Islet precursor cell (in vitro differentiated cells): ENCODE data around the gene LYSMD4.

ENCODE experiments used
- DNase-seq: peaks from one replicate; pipeline ENCODE4 v3.0.0-alpha.2; 2018

LYSMD4 gene

DNA sequence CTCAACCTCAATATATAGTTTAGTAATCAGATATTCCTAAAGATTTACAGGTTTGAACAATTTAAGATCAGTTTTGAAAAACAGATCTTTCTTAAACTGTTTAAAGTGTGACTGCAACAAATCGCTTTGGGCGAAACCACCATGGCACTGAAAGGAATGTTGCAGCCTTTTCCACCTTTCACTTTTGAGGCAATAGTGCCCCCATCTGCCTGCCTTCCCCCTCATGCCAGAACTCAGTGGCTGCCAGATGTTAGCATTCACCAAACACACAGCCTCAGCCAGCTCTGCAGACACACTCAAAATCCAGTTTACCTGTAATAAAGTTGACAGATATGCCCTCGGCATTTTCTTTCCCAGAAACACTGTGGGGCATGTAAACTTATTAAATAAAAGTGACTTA lies 3.3 kb downstream of the LYSMD4 start:
- peak; percentile 68 for DNase-seq

DNA sequence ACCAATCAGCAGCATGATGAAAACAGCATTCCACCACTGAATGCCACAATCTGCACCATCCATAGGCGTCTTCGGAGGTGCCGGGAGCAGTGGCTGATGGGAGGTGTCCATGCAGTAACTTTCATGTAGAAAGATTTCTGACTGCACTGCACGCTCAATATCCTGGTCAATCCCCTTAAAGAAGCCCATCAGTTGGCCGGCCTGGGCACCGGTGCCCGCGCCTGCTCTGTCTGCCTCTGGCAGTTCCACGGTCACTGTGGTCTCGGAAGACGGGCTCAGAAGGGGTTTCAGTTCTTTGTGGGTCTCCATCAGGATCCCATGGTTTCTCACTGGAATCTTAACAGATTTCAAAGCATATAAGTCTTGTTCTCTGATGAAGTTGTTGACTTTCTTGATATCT lies 3.9 kb downstream of the LYSMD4 start:
- no peak for DNase-seq

DNA sequence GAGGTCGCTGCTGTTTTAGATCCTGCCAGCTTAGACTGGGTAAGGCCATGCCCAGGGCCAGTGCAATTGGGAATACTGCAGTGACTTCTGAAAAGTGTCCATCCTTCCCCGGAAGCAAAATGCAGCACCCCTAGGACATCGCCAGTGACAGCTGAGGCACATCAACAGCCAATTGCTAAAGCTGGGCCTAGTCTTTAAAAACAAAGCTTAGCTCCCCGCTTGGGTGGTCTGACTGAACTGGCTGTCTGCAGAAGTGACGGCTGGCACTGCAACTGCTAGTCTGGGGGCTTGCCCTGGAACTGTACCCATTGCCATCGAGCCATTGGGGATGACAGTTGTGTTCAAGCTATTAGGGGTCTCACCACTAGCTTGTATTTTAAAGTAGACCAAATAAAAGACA lies 4.3 kb downstream of the LYSMD4 start:
- no peak for DNase-seq

DNA sequence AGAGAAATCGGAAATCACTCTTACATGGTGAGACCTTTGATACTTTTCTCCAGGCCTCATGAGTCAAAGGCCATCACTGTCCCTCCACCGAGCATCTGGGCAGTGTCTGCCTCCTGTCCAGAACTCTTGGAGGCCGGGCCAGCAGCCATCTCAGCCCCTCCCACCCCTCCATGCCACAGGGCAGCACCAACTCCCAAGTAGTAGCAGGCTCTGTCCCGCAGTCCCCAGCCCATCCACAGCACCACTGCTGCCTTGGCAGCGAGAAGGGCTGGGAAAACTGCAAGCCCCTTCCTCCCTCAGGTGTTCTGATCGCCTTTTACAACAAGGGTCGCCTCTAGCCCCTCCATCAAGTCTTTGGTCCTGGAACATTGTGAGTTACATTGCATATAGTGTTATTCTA lies 5.5 kb downstream of the LYSMD4 start:
- DNase-seq, result no peak

DNA sequence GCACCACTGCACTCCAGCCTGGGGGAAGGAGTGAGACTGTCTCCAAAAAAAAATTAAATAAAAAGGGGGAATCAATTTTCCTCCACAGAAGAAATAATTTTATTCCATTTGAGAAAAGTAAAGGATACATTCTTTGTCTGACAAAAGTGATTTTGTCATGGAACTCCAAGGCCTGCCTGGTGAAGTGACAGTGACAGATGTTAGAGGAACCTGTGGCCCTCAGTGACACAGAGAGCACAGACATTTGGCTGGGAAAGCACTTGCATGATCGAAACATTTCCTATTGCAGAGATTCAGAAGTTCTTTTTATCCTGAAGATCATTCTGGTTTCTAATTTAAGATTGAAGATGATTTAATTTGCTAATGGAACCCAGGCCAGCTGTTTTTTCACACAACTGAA lies 5.9 kb downstream of the LYSMD4 start:
- DNase-seq, result no peak

DNA sequence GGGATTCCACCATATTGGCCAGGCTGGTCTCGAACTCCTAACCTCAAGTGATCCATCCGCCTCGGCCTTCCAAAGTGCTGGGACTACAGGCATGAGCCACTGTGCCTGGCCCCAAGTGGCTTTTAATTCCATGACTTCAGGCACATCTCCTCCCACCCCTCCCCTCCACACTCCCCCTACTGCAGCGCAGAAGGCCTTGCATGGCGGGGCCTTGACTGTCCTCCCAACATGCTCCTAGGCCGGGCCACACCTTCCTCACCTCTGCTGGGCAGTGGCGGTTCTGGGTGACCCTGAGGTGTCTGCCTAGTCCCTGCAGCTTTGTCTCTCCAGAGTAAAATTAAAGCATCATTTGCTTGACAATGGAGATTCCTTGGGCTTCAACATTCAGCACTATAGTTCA lies 6.9 kb downstream of the LYSMD4 start:
- no peak for DNase-seq

DNA sequence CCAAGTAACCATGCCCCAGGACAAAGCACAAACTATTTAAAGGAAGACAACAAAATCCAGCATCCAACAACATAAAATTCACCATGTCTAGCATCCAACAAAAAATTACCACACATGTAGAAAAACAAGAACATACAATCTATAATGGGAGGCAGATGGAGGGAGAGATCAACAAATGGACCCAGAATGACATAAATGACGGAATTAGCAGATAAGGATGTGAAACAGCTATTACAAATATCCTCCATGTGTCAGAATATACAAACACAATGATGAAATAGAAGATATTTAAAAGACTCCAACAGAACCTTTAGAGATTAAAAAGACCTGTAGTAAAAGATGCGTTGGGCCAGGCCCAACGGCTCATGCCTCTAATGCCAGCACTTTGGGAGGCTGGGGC lies 10.8 kb downstream of the LYSMD4 start:
- no peak for DNase-seq

DNA sequence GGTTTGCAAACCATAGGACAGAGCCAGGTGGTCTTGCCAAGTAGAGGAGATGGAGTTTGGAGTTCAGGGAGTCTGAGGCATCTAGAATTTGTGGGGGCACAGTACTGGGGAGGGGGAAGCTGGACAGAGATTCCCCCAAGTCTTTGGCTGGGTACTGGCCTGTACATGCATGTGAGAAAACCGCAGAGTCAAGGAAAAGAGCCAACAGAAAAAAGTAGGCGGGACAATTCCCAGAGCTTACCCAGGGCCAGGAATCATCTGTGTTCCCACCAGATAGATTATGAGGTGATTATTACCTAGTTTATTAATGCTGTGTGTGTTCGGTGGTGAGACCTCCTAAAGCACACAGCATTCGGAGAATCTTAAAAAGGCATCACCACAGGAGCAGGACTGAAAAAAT lies 11.3 kb downstream of the LYSMD4 start:
- peak; percentile 30 for DNase-seq

DNA sequence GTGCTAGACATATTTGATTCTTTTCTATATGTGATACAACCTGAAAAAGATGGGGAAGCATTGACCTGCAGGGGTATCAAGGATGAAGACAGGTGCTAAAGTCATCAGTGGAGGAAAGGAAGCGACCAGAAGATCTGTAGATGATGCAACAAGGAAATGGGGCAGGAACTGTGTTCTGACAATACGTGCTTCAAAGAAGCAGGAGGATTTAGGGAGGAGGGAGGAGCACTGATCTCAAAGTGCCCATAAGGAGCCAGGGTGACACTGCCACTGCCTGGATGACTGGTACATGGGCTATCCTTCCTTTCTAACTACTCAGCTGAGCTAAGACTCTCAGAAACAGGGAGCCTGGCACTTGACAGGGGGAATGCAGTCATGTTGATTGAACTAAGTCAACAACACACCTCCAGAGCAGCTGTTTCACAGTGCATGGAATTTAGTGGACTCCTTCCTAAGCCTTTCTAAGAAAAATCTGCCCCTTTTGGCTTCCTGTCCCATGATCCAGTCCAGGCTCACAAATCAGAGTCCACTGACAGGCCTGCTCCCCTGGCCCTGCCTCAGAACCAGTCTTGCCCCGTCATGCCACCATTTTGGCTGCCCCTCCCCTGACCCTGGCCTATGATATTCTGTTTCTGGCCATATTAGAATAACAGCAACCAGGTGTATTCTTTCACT lies 12.0 kb downstream of the LYSMD4 start:
- peak; percentile 40 for DNase-seq

DNA sequence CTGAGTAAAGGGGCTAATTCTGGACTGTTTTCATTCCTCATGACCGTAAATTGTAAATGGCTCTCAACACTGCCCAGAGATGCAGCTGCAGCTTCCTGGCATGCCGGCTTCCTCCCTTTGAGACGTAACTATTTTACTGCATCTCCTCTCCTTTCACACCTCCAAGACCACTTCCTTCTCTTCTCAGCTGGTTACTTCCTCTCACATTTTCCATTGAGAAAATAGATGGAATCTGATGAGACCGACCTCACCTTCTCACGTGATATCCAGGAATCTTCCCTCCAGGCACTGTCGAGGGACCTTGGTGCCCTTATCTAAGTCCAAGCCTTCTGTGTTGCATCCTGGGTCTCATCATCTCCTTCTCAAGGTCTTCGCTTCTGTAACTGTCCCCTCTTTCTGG lies 12.7 kb downstream of the LYSMD4 start:
- peak; percentile 23 for DNase-seq

DNA sequence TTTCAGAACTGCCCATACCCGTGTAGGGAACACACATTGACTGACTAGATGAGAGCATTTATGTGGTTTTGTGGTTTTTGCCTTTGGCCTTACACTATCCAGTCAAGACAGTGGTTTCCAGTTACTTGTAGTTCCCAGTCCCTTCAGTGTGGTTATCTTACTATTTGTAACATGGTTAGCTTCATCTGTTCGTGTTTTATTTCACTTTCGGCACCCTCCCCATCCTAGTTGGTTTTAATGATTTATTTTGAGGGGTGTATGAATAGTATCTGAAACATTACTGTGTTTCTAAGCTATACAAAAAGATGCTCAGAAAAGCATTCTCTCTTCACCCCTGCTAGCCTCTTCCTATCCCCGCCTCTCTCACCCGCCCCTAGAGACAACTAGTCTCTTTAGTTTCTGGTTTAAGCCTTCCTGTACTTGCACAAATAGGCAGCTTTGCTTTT lies 14.1 kb downstream of the LYSMD4 start:
- peak; percentile 40 for DNase-seq

DNA sequence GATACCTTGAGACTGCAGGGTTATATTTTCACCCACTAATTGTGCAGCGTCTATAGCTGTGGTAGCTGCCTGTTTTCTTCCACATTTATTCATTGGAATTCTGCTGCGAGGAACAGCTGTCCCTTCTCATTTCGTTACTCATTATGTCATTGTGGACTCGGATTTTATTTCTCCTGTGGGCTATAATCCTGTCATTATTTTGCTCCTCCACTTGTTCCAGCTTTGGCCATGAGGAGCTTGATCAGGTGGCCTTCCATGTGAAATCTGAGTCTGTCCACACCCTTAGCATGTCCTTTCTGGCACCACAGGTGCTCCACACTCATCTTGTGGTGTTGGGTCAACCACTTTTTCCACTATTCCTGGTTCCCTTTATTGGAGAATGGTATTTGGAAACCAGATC lies 14.8 kb downstream of the LYSMD4 start:
- DNase-seq, result no peak

DNA sequence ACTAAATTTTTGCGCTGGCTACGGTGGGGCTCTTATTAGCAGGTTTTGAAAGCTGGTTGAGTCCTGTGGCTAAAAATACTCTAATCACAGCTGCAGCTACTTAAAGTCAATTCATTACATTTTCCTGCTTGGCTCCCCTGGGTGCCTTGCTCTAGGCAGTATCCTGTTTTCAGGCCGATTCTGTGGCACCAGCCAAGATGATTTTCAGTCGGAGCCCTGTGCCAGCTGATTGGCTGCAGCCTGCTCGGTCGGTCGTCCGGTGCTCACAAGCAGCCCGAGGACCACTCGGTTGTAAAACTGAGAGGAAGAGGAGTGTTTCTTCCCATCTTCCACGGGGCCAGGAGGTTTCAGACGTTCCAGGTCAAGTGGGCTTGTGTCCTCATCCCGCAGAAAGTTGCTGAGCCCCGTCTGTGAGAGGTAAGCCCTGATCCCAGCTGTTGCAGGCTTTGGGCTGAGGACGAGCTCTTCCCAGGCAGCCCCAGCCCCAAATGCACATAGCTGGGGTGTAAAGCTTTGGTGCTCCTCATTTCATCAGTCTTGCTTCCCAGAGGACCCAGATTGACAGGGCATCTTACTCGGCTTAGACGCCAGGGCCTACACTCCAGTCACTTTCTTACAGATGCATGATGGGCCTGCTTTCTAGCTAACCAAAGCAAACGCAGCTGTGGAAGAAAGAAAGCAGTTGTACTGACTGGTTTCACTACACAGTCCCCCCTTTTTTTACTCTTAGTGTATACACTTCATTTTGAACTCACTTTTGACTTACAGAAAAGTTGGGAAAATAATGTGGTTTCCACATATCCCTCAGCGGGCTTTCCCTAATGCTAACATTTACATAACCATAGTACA lies 15.9 kb downstream of the LYSMD4 start:
- DNase-seq, result peak; percentile 40

DNA sequence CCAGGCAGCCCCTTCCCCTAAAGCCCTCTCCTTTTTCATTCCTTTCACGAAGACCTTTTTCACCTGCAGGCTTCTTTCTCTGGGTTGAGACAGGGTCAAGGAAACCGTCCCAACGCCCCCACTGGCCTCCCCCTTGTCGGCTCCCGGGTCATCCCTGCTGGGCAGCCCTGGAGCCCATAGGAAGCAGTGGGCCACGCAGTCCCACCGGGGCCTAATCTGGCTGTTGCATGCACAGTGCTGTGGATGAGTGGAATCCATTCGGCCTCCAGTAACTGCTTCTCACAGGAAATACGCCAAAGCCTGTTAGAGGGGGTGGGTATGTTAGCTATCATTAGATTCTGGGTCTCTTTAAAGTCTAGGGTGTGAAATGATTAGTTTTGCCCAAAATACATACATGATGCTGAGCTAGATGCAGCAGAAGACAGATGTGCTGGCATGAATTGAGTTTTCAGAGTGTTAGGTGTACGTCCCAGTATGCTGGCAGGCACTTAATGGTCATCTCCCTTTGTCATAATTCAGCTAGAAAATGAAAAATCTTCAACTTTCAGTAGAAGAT lies 16.6 kb downstream of the LYSMD4 start:
- DNase-seq, result peak; percentile 23

DNA sequence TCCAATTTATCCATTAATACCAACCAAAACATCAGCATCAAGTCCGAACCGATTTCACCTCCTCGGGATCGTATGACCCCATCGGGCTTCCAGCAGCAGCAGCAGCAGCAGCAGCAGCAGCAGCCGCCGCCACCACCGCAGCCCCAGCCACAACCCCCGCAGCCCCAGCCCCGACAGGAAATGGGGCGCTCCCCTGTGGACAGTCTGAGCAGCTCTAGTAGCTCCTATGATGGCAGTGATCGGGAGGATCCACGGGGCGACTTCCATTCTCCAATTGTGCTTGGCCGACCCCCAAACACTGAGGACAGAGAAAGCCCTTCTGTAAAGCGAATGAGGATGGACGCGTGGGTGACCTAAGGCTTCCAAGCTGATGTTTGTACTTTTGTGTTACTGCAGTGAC lies 20.8 kb downstream of the LYSMD4 start:
- DNase-seq, result peak; percentile 50

DNA sequence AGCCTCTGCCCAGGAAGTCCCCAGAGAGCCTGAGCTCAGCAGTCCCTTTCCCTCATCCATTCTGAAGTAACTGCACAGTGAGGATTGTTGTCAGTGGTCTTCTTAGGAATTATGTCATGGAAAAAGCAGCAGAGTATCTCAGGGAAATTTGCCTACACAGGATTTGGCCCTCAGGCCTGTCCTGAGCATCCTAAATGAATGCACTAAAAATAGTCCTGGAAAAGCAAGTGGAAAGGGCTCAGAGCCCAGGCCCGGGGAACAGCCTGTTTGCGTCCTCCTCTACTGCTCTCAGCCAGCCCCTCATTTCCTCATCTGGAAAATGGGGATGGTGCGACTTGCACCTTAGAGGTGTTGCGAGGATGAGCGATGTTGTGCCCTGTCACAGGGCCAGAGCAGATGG lies 21.6 kb downstream of the LYSMD4 start:
- no peak for DNase-seq

DNA sequence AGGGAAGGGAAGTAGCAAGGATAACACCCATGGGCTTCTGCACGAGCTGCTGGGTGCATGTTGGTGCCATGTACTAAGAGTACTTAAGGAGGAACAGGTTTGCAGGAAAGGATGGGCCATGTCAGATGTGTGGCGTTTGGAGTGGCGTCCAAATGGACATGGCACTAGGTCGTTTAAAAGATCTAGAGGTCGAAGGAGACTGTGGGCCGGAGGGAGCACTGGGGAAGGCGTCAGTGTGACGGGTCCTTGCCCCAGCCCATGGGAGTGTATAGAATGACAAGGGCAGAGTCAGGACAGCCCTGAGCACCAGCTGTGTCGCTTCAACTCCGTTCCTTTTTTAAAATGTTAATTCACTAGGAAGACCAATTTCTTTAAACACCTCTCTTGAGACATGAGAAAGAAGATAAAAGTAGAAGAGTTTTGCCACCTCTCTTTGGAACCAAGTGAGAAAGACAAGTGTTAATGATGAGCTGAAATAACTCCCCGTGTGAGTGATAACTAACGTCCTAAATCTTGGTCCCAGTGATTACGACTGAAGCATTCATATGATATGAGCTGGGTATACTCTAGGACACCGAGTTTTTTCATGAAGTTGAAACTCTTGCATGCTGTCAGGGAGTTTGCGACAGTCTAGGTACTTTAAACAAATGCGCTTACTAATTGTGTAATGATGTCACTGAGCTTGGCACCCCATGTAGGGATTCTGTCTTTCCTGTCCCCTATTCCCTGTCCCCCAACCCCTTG lies 23.8 kb downstream of the LYSMD4 start:
- no peak for DNase-seq

DNA sequence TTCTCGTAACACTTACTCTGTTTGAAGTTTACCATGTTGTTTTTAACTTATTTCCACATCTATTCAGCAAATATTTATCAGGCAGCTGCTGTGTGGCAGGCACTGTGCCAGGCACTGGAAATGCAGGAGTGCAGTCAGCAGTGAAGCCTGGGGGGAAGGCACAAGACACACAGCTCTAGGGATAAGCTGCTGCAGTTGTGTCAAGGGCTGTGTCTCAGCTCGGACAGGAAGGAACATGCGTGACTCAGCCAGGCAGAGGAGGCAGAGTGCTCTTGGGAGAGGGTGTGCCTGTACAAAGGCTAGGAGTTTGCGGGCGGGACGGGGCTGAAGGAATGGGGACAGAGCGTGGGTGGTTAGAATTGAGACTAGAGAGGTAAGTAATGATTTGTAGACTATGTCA lies 24.7 kb downstream of the LYSMD4 start:
- DNase-seq, result peak; percentile 84

DNA sequence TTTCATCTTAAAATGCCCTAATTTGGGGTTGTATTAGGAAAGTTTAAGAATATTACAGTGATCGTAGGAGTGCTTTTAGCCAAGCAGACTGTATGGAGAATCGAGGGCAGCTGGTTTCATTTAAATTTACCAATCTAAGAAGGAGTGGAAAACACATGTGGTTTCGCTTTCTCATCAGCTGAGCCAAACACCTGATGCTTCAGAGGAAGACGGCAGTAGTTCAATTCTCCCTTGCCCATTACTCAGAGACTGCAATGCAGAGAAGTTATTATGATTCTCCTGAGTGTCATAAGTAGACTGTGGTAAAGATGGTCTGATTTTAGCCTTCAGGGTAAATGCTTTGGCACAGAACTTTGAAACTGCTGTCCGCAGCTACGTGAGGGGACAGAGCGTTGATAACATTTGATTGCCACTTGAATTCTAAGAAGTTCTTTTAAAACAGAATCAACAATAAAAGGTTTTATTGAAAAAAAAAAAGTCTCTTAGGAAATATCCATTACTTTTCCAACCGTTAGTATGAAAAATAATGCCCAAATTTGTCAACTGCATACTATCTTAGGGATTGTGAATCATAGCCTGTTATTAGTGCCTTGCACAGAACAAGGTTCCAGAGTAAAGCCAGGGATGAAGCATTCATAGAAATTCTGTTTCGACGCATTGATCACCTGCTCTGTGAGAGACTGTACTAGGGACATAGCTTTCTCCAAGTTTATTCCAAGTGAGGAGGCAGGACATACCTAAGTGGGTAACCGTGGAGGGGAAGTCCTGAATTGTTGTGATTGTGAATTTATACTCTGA lies 25.6 kb downstream of the LYSMD4 start:
- no peak for DNase-seq

DNA sequence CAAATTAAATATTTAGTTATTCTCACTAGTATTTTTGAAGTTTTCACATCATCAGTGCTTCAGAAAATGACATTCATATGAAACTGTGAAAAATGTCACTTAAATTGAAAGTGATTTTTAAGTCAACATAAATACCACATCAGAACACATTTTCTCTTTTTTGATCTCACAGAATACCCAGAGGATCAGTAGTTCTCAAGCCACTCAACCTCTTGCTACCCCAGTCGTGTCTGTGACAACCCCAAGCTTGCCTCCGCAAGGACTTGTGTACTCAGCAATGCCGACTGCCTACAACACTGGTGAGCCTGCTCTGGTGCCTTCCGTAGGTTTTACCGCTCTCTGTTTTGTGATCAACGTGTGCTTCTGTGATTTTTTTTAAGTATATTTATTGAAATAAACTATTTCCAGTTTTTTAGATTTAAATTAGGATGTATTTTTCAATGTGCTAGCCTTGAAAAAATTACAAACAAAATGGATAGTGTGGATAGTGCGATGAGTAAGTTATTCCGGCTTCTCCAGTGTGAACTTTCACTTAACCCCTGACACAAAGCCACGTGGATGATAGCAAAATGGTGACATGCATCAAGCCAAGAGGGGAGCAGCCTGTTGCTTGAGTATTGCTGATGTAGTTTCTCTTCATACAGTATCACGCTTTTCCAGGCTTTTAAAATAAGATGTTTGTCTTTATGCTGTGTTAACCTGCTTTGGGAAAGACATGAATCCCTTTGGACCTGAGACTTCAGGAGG lies 26.5 kb downstream of the LYSMD4 start:
- DNase-seq, result no peak

DNA sequence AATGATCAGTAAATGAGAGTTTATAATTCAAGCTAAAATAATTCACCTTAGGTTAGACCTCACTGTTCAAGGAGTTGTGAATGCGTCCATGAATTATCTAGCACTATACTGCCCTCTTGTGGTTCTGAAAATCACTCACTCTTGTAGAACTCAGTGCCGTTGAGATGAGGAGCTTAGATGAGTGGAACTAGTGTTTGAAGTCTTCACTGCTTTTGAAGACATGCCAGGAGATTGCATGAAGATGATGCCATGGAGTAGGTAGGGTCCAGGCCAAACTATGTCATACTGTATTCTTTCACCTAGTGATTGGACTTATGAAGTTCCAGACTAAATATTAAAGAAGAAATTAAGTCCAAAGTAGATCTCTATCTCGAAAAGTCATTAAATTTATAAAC lies 28.8 kb downstream of the LYSMD4 start:
- DNase-seq, result no peak
